Measurements from ENCODE around the gene C5orf46. TPM values are rescaled to one million over a fixed set of nuclear protein-coding genes. Genes with fewer than 3 reads are reported as not detected.

Gene C5orf46
- total RNA-seq, 1 experiment from 2014 or later = 78.7 TPM

DNA sequence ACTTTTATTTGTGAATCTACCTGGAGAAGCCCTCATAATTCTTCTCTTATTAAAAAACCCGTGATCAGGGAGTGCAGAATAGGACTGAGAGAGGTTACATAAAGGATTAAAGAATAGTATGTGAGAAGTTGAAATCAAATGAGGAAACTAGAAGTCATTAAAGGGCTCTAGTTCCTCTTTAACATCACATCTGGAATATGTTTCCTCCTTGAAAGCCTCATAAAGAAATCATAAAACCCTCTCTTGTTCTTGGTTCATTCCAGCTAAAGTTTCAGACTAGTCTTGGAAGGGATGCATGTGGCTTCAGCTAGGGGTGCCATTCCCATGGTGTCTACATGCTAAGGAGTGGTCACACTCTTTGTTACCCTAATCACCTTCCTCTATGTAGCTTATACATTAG, 5.7 kb upstream of the C5orf46 start:
- Histone ChIP-seq H3K4me1 (ENCODE audit: insufficient read depth, low read length) (peaks cover 49% of the 10 kb centered on the region), H3F3A (ENCODE audit: low read length, unreplicated experiment) (peaks cover 3% of the 10 kb centered on the region), H3K79me2 (ENCODE audit: low read length) (peaks cover 30% of the 10 kb centered on the region), H3K9me3 (ENCODE audit: low read length) (no peaks in the 10 kb centered on the region), H3K36me3 (ENCODE audit: low read depth, low read length) (no peaks in the 10 kb centered on the region), H4K20me1 (ENCODE audit: low read length) (no peaks in the 10 kb centered on the region), H3K27me3 (ENCODE audit: low read length) (no peaks in the 10 kb centered on the region), H3K9me2 (replicated peaks; ENCODE audit: low read length) (no peaks in the 10 kb centered on the region), H3K4me2 (ENCODE audit: low read length) (no peak overlapping the region), H2AFZ (ENCODE audit: low read length) (no peak overlapping the region), H3K9ac (ENCODE audit: low read length) (peak overlapping the region; percentile 71; the same call in 1 of the 2 replicates), H3K4me3 (ENCODE audit: low read length) (no peak overlapping the region), H3K27ac (ENCODE audit: low read length) (peak overlapping the region; percentile 97)
- BruUV-seq (replicated peaks) = no TSS peak
- POLR2A ChIA-PET (ENCODE audit: unreplicated experiment) = no interaction called here
- no peak for ATAC-seq
- no peak for DNase-seq
- CTCF ChIA-PET = no interaction called here
- intact Hi-C loops (cut with micrococcal nuclease) = no loop called here
- TF ChIP-seq EZH2 (IDR thresholded peaks at IDR 0.05; ENCODE audit: low read length, unreplicated experiment) (no peak), EZH2phosphoT487 (IDR thresholded peaks at IDR 0.05; ENCODE audit: borderline replicate concordance, low read length) (no peak)
- TF ChIP-seq, protein P1, sequence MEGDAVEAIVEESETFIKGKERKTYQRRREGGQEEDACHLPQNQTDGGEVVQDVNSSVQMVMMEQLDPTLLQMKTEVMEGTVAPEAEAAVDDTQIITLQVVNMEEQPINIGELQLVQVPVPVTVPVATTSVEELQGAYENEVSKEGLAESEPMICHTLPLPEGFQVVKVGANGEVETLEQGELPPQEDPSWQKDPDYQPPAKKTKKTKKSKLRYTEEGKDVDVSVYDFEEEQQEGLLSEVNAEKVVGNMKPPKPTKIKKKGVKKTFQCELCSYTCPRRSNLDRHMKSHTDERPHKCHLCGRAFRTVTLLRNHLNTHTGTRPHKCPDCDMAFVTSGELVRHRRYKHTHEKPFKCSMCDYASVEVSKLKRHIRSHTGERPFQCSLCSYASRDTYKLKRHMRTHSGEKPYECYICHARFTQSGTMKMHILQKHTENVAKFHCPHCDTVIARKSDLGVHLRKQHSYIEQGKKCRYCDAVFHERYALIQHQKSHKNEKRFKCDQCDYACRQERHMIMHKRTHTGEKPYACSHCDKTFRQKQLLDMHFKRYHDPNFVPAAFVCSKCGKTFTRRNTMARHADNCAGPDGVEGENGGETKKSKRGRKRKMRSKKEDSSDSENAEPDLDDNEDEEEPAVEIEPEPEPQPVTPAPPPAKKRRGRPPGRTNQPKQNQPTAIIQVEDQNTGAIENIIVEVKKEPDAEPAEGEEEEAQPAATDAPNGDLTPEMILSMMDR (conservative IDR thresholded peaks at IDR 0.05; ENCODE audit: low read depth, low read length) = no peak

DNA sequence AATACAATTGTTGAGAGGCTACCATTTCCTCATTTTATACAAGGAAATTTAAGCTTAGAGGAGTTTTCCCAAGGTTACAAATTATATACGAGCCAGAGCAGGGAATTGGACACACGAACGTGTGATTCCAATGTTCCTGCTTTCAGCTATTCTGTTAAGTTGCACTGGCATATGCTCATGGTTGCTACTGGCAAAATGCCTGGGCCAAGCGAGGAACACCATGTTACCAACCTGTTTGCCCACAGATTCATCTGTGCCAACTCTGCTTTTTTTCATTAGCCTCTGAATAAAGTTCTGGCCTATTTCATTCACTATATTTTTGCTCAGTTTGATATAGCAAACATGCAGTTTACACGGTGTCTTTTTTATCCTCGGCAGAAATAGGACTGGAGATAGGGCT, 5.1 kb upstream of the C5orf46 start:
- intact Hi-C loops (cut with micrococcal nuclease) = no loop called here
- Histone ChIP-seq H3K9me2 (replicated peaks; ENCODE audit: low read length) (no peaks in the 10 kb centered on the region), H3K27me3 (ENCODE audit: low read length) (no peaks in the 10 kb centered on the region), H3K9ac (ENCODE audit: low read length) (no peak overlapping the region), H3K4me1 (ENCODE audit: insufficient read depth, low read length) (peaks cover 49% of the 10 kb centered on the region), H3K9me3 (ENCODE audit: low read length) (no peaks in the 10 kb centered on the region), H3F3A (ENCODE audit: low read length, unreplicated experiment) (peaks cover 3% of the 10 kb centered on the region), H3K4me2 (ENCODE audit: low read length) (no peak overlapping the region), H3K4me3 (ENCODE audit: low read length) (no peak overlapping the region), H3K79me2 (ENCODE audit: low read length) (peaks cover 30% of the 10 kb centered on the region), H4K20me1 (ENCODE audit: low read length) (no peaks in the 10 kb centered on the region), H3K27ac (ENCODE audit: low read length) (no peak overlapping the region), H2AFZ (ENCODE audit: low read length) (no peak overlapping the region), H3K36me3 (ENCODE audit: low read depth, low read length) (no peaks in the 10 kb centered on the region)
- TF ChIP-seq EZH2phosphoT487 (IDR thresholded peaks at IDR 0.05; ENCODE audit: borderline replicate concordance, low read length) (no peak), EZH2 (IDR thresholded peaks at IDR 0.05; ENCODE audit: low read length, unreplicated experiment) (no peak)
- TF ChIP-seq, protein P1 (conservative IDR thresholded peaks at IDR 0.05; ENCODE audit: low read depth, low read length) = no peak
- ChIA-PET CTCF (no interaction called here), POLR2A (ENCODE audit: unreplicated experiment) (no interaction called here)
- no TSS peak for BruUV-seq (replicated peaks)
- no peak for ATAC-seq
- DNase-seq = no peak

DNA sequence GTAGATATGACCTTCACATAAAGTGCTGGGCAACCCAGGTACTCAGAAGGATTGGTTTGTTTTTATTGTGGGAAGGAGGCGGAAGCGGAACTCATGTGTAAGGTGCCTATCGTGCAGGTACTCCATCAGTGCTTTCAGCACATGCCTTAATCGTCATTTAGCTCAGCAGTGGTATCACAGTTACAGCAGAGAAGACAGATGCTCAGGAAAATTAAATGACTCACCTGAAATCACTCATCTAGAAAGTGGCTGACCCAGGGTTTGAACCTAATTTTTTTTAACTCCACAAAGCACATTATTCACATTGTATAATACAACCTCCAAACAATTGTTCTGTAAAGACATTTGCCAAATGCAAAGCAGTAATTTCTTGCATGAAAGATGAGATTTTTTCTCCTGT, 2.2 kb downstream of the C5orf46 start:
- Histone ChIP-seq H3K9ac (ENCODE audit: low read length) (peak overlapping the region; percentile 89), H3K4me3 (ENCODE audit: low read length) (peak overlapping the region; percentile 67), H3K36me3 (ENCODE audit: low read depth, low read length) (peaks cover 34% of the 10 kb centered on the region), H3K9me2 (replicated peaks; ENCODE audit: low read length) (no peaks in the 10 kb centered on the region), H3K4me1 (ENCODE audit: insufficient read depth, low read length) (peaks cover 76% of the 10 kb centered on the region), H3K9me3 (ENCODE audit: low read length) (no peaks in the 10 kb centered on the region), H3F3A (ENCODE audit: low read length, unreplicated experiment) (peaks cover 27% of the 10 kb centered on the region), H3K27ac (ENCODE audit: low read length) (peak overlapping the region; percentile 97), H3K4me2 (ENCODE audit: low read length) (peak overlapping the region; percentile 83), H3K79me2 (ENCODE audit: low read length) (peaks cover 67% of the 10 kb centered on the region), H3K27me3 (ENCODE audit: low read length) (no peaks in the 10 kb centered on the region), H2AFZ (ENCODE audit: low read length) (no peak overlapping the region), H4K20me1 (ENCODE audit: low read length) (no peaks in the 10 kb centered on the region)
- DNase-seq = peak; percentile 85
- no TSS peak for BruUV-seq (replicated peaks)
- ChIA-PET CTCF (interaction anchor here (1.0 kb wide), 1 partner anchor 30 kb away, joined by 3 read pairs; no protein-coding TSS in a partner anchor), POLR2A (ENCODE audit: unreplicated experiment) (interaction anchor here (0.5 kb wide), 1 partner anchor 11 kb away, joined by 3 read pairs; no protein-coding TSS in a partner anchor)
- no peak for TF ChIP-seq EZH2phosphoT487 (IDR thresholded peaks at IDR 0.05; ENCODE audit: borderline replicate concordance, low read length)
- TF ChIP-seq, protein P1 (conservative IDR thresholded peaks at IDR 0.05; ENCODE audit: low read depth, low read length) = no peak
- no peak for TF ChIP-seq EZH2 (IDR thresholded peaks at IDR 0.05; ENCODE audit: low read length, unreplicated experiment)
- intact Hi-C loops (cut with micrococcal nuclease) = no loop called here
- peak; percentile 14; the same call in 1 of the 2 replicates for ATAC-seq

Data from PC-3 (cell line).